Stimulated activated CD8-positive, alpha-beta memory T cell treated with anti-CD3 and anti-CD28 coated beads, Interleukin-7, amount 100 ng/mL, for 24 hours (primary cell): ENCODE measurements around the gene TRIM66.

Experiments used
- DNase-seq: peaks from one replicate; pipeline ENCODE4 v3.0.0-alpha.2; 2020; ENCODE audit warnings: low read depth

Gene TRIM66

GRCh38 chr11:8654503-8654902 is 28.0 kb downstream of the TRIM66 start:
- DNase-seq, result no peak

- DNase-seq, result no peak
Measured at GRCh38 chr11:8652140-8652539, 30.3 kb downstream of the TRIM66 start.

GRCh38 chr11:8650401-8650990 is 32.0 kb downstream of the TRIM66 start:
- DNase-seq, result no peak

- no peak for DNase-seq
Measured at GRCh38 chr11:8649361-8649760, 33.1 kb downstream of the TRIM66 start.

- DNase-seq, result no peak
Measured at GRCh38 chr11:8646873-8647272, 35.6 kb downstream of the TRIM66 start.

GRCh38 chr11:8642196-8642841 is 40.1 kb downstream of the TRIM66 start:
- DNase-seq, result no peak

- no peak for DNase-seq
Measured at GRCh38 chr11:8641332-8641731, 41.1 kb downstream of the TRIM66 start.

- DNase-seq, result no peak
Measured at GRCh38 chr11:8640267-8640906, 42.1 kb downstream of the TRIM66 start.

GRCh38 chr11:8639655-8640054 is 42.8 kb downstream of the TRIM66 start:
- DNase-seq, result no peak

- no peak for DNase-seq
Measured at GRCh38 chr11:8638300-8638699, 44.2 kb downstream of the TRIM66 start.

- DNase-seq, result no peak
Measured at GRCh38 chr11:8636127-8636526, 46.3 kb downstream of the TRIM66 start.

- DNase-seq, result no peak
Measured at GRCh38 chr11:8634498-8634897, 48.0 kb downstream of the TRIM66 start.

GRCh38 chr11:8631395-8632118 is 50.9 kb downstream of the TRIM66 start:
- DNase-seq, result no peak

- DNase-seq, result no peak
Measured at GRCh38 chr11:8624698-8625097, 57.8 kb downstream of the TRIM66 start.

- DNase-seq, result no peak
Measured at GRCh38 chr11:8621147-8621546, 61.3 kb downstream of the TRIM66 start.

GRCh38 chr11:8617063-8617462 is 65.4 kb downstream of the TRIM66 start:
- DNase-seq, result no peak

GRCh38 chr11:8615291-8616032 is 67.0 kb downstream of the TRIM66 start:
- DNase-seq, result no peak

GRCh38 chr11:8614497-8614896 is 68.0 kb downstream of the TRIM66 start:
- DNase-seq, result no peak

- no peak for DNase-seq
Measured at GRCh38 chr11:8613036-8613435, 69.4 kb downstream of the TRIM66 start.

- DNase-seq, result no peak
Measured at GRCh38 chr11:8612522-8612921, 69.9 kb downstream of the TRIM66 start.

- no peak for DNase-seq
Measured at GRCh38 chr11:8610532-8611116, 71.8 kb downstream of the TRIM66 start.

- DNase-seq, result no peak
Measured at GRCh38 chr11:8608652-8609051, 73.8 kb downstream of the TRIM66 start.
